ENCODE results near the gene ATMIN.

GRCh38 chr16:81094771-81095251 is 59.2 kb downstream of the ATMIN start:
- TF ChIP-seq POLR2A (IDR thresholded peaks at IDR 0.05; ENCODE audit: low read depth, low read length) (no peak), EP300 (IDR thresholded peaks at IDR 0.05; ENCODE audit: borderline replicate concordance in 1 of 2, control insufficient read depth in 1 of 2, low read depth in 2 of 2, low read length in 2 of 2) (no peak), POLR2AphosphoS5 (IDR thresholded peaks at IDR 0.05; ENCODE audit: low read length) (no peak), RBBP5 (conservative IDR thresholded peaks at IDR 0.05) (no peak), SMC3 (IDR thresholded peaks at IDR 0.05; ENCODE audit: borderline replicate concordance, low read length) (no peak), EZH2 (IDR thresholded peaks at IDR 0.05; ENCODE audit: borderline replicate concordance, control insufficient read depth, low read depth, low read length) (no peak), EGR1 (IDR thresholded peaks at IDR 0.05; ENCODE audit: borderline replicate concordance in 1 of 2, low read depth in 2 of 2, low read length in 2 of 2) (no peak), TAF1 (IDR thresholded peaks at IDR 0.05; ENCODE audit: borderline replicate concordance, low read depth, low read length) (no peak), GABPA (IDR thresholded peaks at IDR 0.05; ENCODE audit: low read depth) (no peak), CREB1 (IDR thresholded peaks at IDR 0.05; ENCODE audit: low read depth) (no peak), SIN3A (IDR thresholded peaks at IDR 0.05; ENCODE audit: low read depth, low read length) (no peak)
- TF ChIP-seq, protein P1, sequence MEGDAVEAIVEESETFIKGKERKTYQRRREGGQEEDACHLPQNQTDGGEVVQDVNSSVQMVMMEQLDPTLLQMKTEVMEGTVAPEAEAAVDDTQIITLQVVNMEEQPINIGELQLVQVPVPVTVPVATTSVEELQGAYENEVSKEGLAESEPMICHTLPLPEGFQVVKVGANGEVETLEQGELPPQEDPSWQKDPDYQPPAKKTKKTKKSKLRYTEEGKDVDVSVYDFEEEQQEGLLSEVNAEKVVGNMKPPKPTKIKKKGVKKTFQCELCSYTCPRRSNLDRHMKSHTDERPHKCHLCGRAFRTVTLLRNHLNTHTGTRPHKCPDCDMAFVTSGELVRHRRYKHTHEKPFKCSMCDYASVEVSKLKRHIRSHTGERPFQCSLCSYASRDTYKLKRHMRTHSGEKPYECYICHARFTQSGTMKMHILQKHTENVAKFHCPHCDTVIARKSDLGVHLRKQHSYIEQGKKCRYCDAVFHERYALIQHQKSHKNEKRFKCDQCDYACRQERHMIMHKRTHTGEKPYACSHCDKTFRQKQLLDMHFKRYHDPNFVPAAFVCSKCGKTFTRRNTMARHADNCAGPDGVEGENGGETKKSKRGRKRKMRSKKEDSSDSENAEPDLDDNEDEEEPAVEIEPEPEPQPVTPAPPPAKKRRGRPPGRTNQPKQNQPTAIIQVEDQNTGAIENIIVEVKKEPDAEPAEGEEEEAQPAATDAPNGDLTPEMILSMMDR (IDR thresholded peaks at IDR 0.05 in 2 of 3, conservative IDR thresholded peaks at IDR 0.05 in 1 of 3; ENCODE audit: control insufficient read depth in 2 of 3, extremely low read depth in 1 of 3, insufficient read depth in 1 of 3, low read depth in 3 of 3, low read length in 3 of 3), result no peak
- TF ChIP-seq, protein P2, sequence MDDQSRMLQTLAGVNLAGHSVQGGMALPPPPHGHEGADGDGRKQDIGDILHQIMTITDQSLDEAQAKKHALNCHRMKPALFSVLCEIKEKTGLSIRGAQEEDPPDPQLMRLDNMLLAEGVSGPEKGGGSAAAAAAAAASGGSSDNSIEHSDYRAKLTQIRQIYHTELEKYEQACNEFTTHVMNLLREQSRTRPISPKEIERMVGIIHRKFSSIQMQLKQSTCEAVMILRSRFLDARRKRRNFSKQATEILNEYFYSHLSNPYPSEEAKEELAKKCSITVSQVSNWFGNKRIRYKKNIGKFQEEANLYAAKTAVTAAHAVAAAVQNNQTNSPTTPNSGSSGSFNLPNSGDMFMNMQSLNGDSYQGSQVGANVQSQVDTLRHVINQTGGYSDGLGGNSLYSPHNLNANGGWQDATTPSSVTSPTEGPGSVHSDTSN (IDR thresholded peaks at IDR 0.05; ENCODE audit: insufficient replicate concordance, low read depth, low read length), result no peak
